GM12878 (cell line): ENCODE measurements around the gene HMGN4. TPM values are rescaled to one million over a fixed set of nuclear protein-coding genes. Genes with fewer than 3 reads are reported as not detected.
A peak's percentile ranks its signal among the peaks of the same experiment; 100 is the strongest.

Experiments
- BACH1 ChIP-seq: fragments of 450-650 bp; IDR thresholded peaks from 2 replicates; pipeline ENCODE4 v1.6.1; 2017; ENCODE audit warnings: mild to moderate bottlenecking, borderline replicate concordance
- BRCA1 ChIP-seq: IDR thresholded peaks from 2 replicates; pipeline ENCODE4 v1.6.1; 2011; ENCODE audit warnings: low read depth, low read length, improper control_type of control experiment
- EGR1 ChIP-seq, 2 experiments: IDR thresholded peaks; 1 replicate in 1 of 2; 2 replicates in 1 of 2; pipeline ENCODE4 v1.6.1; 2011 to 2012; ENCODE audit warnings: low read depth in 2 of 2, low read length in 2 of 2, borderline replicate concordance in 1 of 2, mild to moderate bottlenecking in 1 of 2, moderate library complexity in 1 of 2
- ETV6 ChIP-seq, 2 experiments: fragments of 450-650 bp in 1 of 2; IDR thresholded peaks in 1 of 2; conservative IDR thresholded peaks in 1 of 2; 2 replicates each; pipeline ENCODE4 v1.6.1; 2014; ENCODE audit warnings: antibody characterized with exemption in 1 of 2, borderline replicate concordance in 1 of 2, low read depth in 1 of 2, mild to moderate bottlenecking in 1 of 2, moderate library complexity in 1 of 2
- GATAD2B ChIP-seq: fragments of 450-650 bp; conservative IDR thresholded peaks from 2 replicates; pipeline ENCODE4 v1.6.1; 2017; ENCODE audit warnings: low read depth, mild to moderate bottlenecking, moderate library complexity
- MTA3 ChIP-seq: IDR thresholded peaks from 2 replicates; pipeline ENCODE4 v1.6.1; 2012; ENCODE audit warnings: low read length, inconsistent platforms, borderline replicate concordance
- MYB ChIP-seq: fragments of 150-350 bp; IDR thresholded peaks from 2 replicates; pipeline ENCODE4 v1.6.1; 2014; ENCODE audit warnings: mild to moderate bottlenecking, low read depth, low read length, borderline replicate concordance
- MYC ChIP-seq: IDR thresholded peaks from 2 replicates; pipeline ENCODE4 v1.6.1; 2011; ENCODE audit warnings: mild to moderate bottlenecking, low read length, moderate library complexity, inconsistent platforms; ENCODE audit not compliant: insufficient read depth, insufficient replicate concordance, insufficient read length, severe bottlenecking
- PML ChIP-seq: IDR thresholded peaks from 2 replicates; pipeline ENCODE4 v1.6.1; 2012; ENCODE audit warnings: low read length, inconsistent platforms
- SIN3A ChIP-seq: IDR thresholded peaks from 2 replicates; pipeline ENCODE4 v1.6.1; 2012; ENCODE audit warnings: low read depth, low read length, improper control_type of control experiment
- SIX5 ChIP-seq: IDR thresholded peaks from 2 replicates; pipeline ENCODE4 v1.6.1; 2011; ENCODE audit warnings: mild to moderate bottlenecking, low read depth, low read length, moderate library complexity; ENCODE audit not compliant: severe bottlenecking
- TARDBP ChIP-seq: IDR thresholded peaks from 2 replicates; pipeline ENCODE4 v1.6.1; 2016; ENCODE audit warnings: borderline replicate concordance
- TCF3 ChIP-seq: IDR thresholded peaks from 2 replicates; pipeline ENCODE4 v1.6.1; 2012; ENCODE audit warnings: low read depth, mild to moderate bottlenecking, low read length, borderline replicate concordance; ENCODE audit not compliant: insufficient read depth
- TCF7 ChIP-seq: IDR thresholded peaks from 2 replicates; pipeline ENCODE4 v1.6.1; 2014; ENCODE audit warnings: antibody characterized with exemption, borderline replicate concordance
- ZNF687 ChIP-seq: fragments of 450-650 bp; IDR thresholded peaks from 2 replicates; pipeline ENCODE4 v1.6.1; 2017; ENCODE audit warnings: mild to moderate bottlenecking, moderate library complexity
- polyA plus RNA-seq, 11 experiments: library from polyadenylated mRNA; depleted of rRNA in 4 of 11; unstranded in 6 of 11; stranded (reverse) in 5 of 11; fragments of >200 nt; fragmentation: Nextera tagmentation in 4 of 11; fragmentation: Illumina TruSeq in 1 of 11; extraction: Ambion mirVana in 4 of 11; extraction: Trizol in 1 of 11; gene quantifications; 1 replicate in 1 of 11; 2 replicates in 10 of 11; pipeline versions ENCODE4 v1.2.1 to v1.2.3, GENCODE V29; 2011 to 2016; ENCODE audit warnings: inconsistent platforms in 2 of 11, missing spikeins in 2 of 11, low read depth in 1 of 11
- total RNA-seq, 4 experiments: library from RNA; depleted of rRNA in 3 of 4; stranded (reverse); fragments of >200 nt in 3 of 4; fragmentation: Illumina TruSeq in 1 of 4; extraction: Trizol in 1 of 4; gene quantifications; 2 replicates each; pipeline versions ENCODE4 v1.2.1 to v1.2.3, GENCODE V29; 2013 to 2021
- TF ChIP-seq, protein P1 (sequence below): IDR thresholded peaks from 2 replicates; pipeline ENCODE4 v1.6.1; 2011; ENCODE audit warnings: borderline replicate concordance, low read depth, mild to moderate bottlenecking, moderate library complexity, low read length; ENCODE audit not compliant: insufficient read depth, poor library complexity, severe bottlenecking
- TF ChIP-seq, protein P2 (sequence below): fragments of 450-650 bp; IDR thresholded peaks from 2 replicates; pipeline ENCODE4 v1.6.1; 2017; ENCODE audit warnings: low read depth, mild to moderate bottlenecking, moderate library complexity
- TF ChIP-seq, protein P3 (sequence below), 3 experiments: IDR thresholded peaks in 2 of 3; conservative IDR thresholded peaks in 1 of 3; 2 replicates each; pipeline ENCODE4 v1.5.1; 2011; ENCODE audit warnings: low read depth in 3 of 3, low read length in 3 of 3, mild to moderate bottlenecking in 3 of 3, control low read depth in 2 of 3, moderate library complexity in 2 of 3, inconsistent platforms in 1 of 3, mixed read lengths in 1 of 3; ENCODE audit not compliant: control insufficient read depth in 2 of 3, insufficient read depth in 1 of 3; ENCODE audit errors: extremely low read depth in 1 of 3

Gene HMGN4
- total and polyA plus RNA-seq, 10 of the 15 experiments (the other 5 are each of a cell fraction or from before 2014, with no cell fraction given), result 26.7 to 99.1 (median 76.7) TPM

DNA sequence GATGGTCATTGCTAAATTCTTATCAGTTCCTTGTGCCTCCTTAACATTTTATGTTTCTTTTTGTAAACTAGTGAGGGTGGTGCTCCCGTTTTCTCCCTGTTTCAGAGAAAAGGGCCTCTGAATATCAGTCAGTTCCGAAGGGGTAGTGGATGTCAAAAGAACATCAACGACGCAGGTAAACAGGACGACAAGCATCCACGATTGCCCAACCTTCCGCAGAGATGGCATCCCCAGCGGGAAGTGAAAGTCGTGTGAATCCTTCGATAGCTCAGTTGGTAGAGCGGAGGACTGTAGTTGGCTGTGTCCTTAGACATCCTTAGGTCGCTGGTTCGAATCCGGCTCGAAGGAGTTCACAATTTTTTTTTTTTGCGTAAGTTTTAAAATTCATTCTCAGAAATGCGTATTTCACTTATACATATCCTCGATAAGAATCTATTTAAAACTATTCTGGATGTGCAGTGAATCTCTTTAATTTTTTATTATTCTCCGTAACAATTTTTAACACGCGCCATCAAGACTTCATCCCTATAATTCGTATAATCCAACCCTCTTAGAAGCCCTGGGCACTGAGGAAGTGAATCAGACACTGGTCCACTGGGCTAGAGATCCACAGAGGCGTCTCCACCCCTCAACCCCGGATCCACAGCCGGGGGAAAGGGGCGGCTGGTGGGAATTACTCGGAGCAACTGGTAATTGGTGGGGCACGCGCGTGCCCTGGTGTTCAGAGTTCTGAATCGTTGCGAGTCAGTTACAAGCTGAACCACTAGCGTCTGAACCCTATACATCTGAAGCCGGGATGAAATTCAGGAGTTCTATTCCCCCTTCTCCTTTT is 30.7 kb downstream of the HMGN4 start (continued):
- TF ChIP-seq MYC, result no peak
- 0 out of 2 replicates have a peak, but pooled peaks have one; percentile 27 for TF ChIP-seq SIN3A
- TF ChIP-seq, protein P1, sequence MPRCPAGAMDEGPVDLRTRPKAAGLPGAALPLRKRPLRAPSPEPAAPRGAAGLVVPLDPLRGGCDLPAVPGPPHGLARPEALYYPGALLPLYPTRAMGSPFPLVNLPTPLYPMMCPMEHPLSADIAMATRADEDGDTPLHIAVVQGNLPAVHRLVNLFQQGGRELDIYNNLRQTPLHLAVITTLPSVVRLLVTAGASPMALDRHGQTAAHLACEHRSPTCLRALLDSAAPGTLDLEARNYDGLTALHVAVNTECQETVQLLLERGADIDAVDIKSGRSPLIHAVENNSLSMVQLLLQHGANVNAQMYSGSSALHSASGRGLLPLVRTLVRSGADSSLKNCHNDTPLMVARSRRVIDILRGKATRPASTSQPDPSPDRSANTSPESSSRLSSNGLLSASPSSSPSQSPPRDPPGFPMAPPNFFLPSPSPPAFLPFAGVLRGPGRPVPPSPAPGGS, result no peak
- TF ChIP-seq GATAD2B, result no peak; the same call in 1 of the 2 replicates
- TF ChIP-seq, protein P2, sequence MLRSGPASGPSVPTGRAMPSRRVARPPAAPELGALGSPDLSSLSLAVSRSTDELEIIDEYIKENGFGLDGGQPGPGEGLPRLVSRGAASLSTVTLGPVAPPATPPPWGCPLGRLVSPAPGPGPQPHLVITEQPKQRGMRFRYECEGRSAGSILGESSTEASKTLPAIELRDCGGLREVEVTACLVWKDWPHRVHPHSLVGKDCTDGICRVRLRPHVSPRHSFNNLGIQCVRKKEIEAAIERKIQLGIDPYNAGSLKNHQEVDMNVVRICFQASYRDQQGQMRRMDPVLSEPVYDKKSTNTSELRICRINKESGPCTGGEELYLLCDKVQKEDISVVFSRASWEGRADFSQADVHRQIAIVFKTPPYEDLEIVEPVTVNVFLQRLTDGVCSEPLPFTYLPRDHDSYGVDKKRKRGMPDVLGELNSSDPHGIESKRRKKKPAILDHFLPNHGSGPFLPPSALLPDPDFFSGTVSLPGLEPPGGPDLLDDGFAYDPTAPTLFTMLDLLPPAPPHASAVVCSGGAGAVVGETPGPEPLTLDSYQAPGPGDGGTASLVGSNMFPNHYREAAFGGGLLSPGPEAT, result peak; percentile 53; the same call in 1 of the 2 replicates
- TF ChIP-seq BACH1, result peak; percentile 28; the same call in 1 of the 2 replicates
- no peak for TF ChIP-seq SIX5
- no peak for TF ChIP-seq EGR1 (IDR thresholded peaks at IDR 0.05; ENCODE audit: borderline replicate concordance in 1 of 2, low read depth in 2 of 2, low read length in 2 of 2)
- no peak for TF ChIP-seq ETV6 (conservative IDR thresholded peaks at IDR 0.05 in 1 of 2, IDR thresholded peaks at IDR 0.05 in 1 of 2; ENCODE audit: borderline replicate concordance in 1 of 2, low read depth in 1 of 2)
- no peak for TF ChIP-seq TCF7
- no peak for TF ChIP-seq MYB
- TF ChIP-seq, protein P3, sequence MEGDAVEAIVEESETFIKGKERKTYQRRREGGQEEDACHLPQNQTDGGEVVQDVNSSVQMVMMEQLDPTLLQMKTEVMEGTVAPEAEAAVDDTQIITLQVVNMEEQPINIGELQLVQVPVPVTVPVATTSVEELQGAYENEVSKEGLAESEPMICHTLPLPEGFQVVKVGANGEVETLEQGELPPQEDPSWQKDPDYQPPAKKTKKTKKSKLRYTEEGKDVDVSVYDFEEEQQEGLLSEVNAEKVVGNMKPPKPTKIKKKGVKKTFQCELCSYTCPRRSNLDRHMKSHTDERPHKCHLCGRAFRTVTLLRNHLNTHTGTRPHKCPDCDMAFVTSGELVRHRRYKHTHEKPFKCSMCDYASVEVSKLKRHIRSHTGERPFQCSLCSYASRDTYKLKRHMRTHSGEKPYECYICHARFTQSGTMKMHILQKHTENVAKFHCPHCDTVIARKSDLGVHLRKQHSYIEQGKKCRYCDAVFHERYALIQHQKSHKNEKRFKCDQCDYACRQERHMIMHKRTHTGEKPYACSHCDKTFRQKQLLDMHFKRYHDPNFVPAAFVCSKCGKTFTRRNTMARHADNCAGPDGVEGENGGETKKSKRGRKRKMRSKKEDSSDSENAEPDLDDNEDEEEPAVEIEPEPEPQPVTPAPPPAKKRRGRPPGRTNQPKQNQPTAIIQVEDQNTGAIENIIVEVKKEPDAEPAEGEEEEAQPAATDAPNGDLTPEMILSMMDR (IDR thresholded peaks at IDR 0.05 in 2 of 3, conservative IDR thresholded peaks at IDR 0.05 in 1 of 3; ENCODE audit: control insufficient read depth in 2 of 3, extremely low read depth in 1 of 3, insufficient read depth in 1 of 3, low read depth in 3 of 3, low read length in 3 of 3), result peak; percentile 52 to 79 (median 52); a peak in 5 of 6 replicates
- TF ChIP-seq TCF3, result no peak
- no peak; the same call in 1 of the 2 replicates for TF ChIP-seq MTA3
- peak; percentile 99 for TF ChIP-seq TARDBP
- no peak for TF ChIP-seq BRCA1
- TF ChIP-seq PML, result peak; percentile 66; the same call in 1 of the 2 replicates
- 0 out of 2 replicates have a peak, but pooled peaks have one; percentile 19 for TF ChIP-seq ZNF687
